Type B pancreatic cell (in vitro differentiated cells): ENCODE measurements around the gene NTRK3. TPM values are rescaled to one million over a fixed set of nuclear protein-coding genes. Genes with fewer than 3 reads are reported as not detected.

Experiments
- DNase-seq: peaks from one replicate; pipeline ENCODE4 v3.0.0; 2021; ENCODE audit warnings: mixed read lengths; ENCODE audit not compliant: unreplicated experiment; ENCODE audit errors: extremely low spot score
- H3K27ac Mint-ChIP-seq: 2 replicates; pipeline ENCODE4 v1.8.0; 2021; ENCODE audit warnings: mild to moderate bottlenecking, mixed read lengths
- H3K27me3 Mint-ChIP-seq: 2 replicates; pipeline ENCODE4 v1.8.0; 2021; ENCODE audit warnings: mixed read lengths
- H3K36me3 Mint-ChIP-seq: 2 replicates; pipeline ENCODE4 v1.8.0; 2021; ENCODE audit warnings: mixed read lengths
- H3K4me1 Mint-ChIP-seq: one replicate; pipeline ENCODE4 v1.8.0; 2021; ENCODE audit warnings: mixed read lengths; ENCODE audit not compliant: unreplicated experiment
- H3K4me3 Mint-ChIP-seq: 2 replicates; pipeline ENCODE4 v1.8.0; 2021; ENCODE audit warnings: mild to moderate bottlenecking, mixed read lengths
- H3K9me3 Mint-ChIP-seq: 2 replicates; pipeline ENCODE4 v1.8.0; 2021; ENCODE audit warnings: mixed read lengths
- CTCF ChIP-seq: fragments of 200-600 bp; sonication (generic); conservative IDR thresholded peaks from 2 replicates; pipeline ENCODE4 v1.5.0; 2021; ENCODE audit warnings: antibody characterized with exemption, mild to moderate bottlenecking
- total RNA-seq: library from RNA; stranded (reverse); gene quantifications from 2 replicates; pipeline ENCODE4 v1.2.1, GENCODE V29; 2021; ENCODE audit warnings: low replicate concordance

Gene NTRK3
- total RNA-seq, 1 donor from 2014 or later, result 16.9 TPM

- Mint-ChIP-seq H3K27ac (no peak overlapping the region), H3K4me3 (no peak overlapping the region), H3K36me3 (no peaks in the 10 kb centered on the region), H3K9me3 (no peaks in the 10 kb centered on the region), H3K27me3 (peaks cover 58% of the 10 kb centered on the region), H3K4me1 (no peaks in the 10 kb centered on the region)
- TF ChIP-seq CTCF, result no peak
- no peak for DNase-seq
Measured at GRCh38 chr15:87939848-87940457, 316.6 kb downstream of the NTRK3 start.

DNA sequence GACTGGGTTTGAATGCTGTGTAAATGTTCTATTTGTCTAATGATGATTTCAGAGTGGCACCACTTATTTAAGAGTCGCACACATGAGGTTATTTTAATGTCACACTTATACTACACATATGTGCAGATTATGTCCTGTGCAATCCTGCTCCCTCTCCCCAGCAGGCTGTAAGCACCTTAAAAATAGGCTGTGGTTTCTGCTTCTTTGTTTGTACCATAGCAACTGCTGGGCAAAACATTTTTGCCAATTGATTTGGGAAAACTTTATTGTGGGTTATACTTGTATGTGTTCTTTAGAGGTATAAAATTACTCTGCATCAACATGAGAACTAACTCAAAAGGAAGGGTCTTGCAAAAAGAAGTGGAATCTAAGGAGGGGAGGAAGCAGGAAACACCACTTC lies 318.5 kb downstream of the NTRK3 start:
- peaks cover 40% of the 10 kb centered on the region for H3K27me3 Mint-ChIP-seq
- no peak overlapping the region for H3K4me3 Mint-ChIP-seq
- no peaks in the 10 kb centered on the region for H3K9me3 Mint-ChIP-seq
- H3K36me3 Mint-ChIP-seq, result no peaks in the 10 kb centered on the region
- no peak for TF ChIP-seq CTCF
- no peaks in the 10 kb centered on the region for H3K4me1 Mint-ChIP-seq
- H3K27ac Mint-ChIP-seq, result no peak overlapping the region
- DNase-seq, result no peak

GRCh38 chr15:87935583-87935982 lies 321.0 kb downstream of the NTRK3 start:
- no peak for DNase-seq
- no peak overlapping the region for H3K27ac Mint-ChIP-seq
- no peaks in the 10 kb centered on the region for H3K9me3 Mint-ChIP-seq
- no peaks in the 10 kb centered on the region for H3K36me3 Mint-ChIP-seq
- peaks cover 34% of the 10 kb centered on the region for H3K27me3 Mint-ChIP-seq
- H3K4me1 Mint-ChIP-seq, result no peaks in the 10 kb centered on the region
- H3K4me3 Mint-ChIP-seq, result no peak overlapping the region
- TF ChIP-seq CTCF, result no peak

- Mint-ChIP-seq H3K4me3 (no peak overlapping the region), H3K27ac (no peak overlapping the region), H3K36me3 (no peaks in the 10 kb centered on the region), H3K4me1 (no peaks in the 10 kb centered on the region), H3K9me3 (no peaks in the 10 kb centered on the region), H3K27me3 (peaks cover 11% of the 10 kb centered on the region)
- DNase-seq, result no peak
- no peak for TF ChIP-seq CTCF
Measured at GRCh38 chr15:87931584-87931983, 325.0 kb downstream of the NTRK3 start.

- no peak for TF ChIP-seq CTCF
- no peak overlapping the region for H3K27ac Mint-ChIP-seq
- H3K36me3 Mint-ChIP-seq, result no peaks in the 10 kb centered on the region
- no peaks in the 10 kb centered on the region for H3K4me1 Mint-ChIP-seq
- H3K27me3 Mint-ChIP-seq, result peaks cover 7% of the 10 kb centered on the region
- DNase-seq, result no peak
- H3K9me3 Mint-ChIP-seq, result no peaks in the 10 kb centered on the region
- no peak overlapping the region for H3K4me3 Mint-ChIP-seq
Measured at GRCh38 chr15:87930457-87930856, 326.1 kb downstream of the NTRK3 start.

DNA sequence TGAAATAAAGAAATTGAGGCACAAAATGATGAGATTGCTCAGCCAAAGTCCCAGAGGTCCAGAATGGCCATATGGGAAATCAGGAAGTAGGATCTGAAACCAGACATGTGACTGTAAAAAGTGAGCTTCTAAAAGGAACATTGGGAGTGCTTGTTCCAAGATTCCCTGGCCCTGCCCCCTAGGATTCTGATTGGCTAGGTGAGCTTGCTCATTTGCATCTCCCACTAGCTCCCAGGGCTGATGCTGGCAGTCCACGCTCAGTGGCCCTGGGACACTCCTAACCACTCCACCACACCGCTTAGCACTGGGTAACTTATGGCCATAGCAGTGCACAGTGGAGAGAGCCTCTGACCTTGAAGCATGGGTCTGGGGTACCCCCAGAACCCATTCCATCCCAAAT lies 326.7 kb downstream of the NTRK3 start:
- peaks cover 6% of the 10 kb centered on the region for H3K27me3 Mint-ChIP-seq
- no peaks in the 10 kb centered on the region for H3K9me3 Mint-ChIP-seq
- no peak overlapping the region for H3K4me3 Mint-ChIP-seq
- no peaks in the 10 kb centered on the region for H3K36me3 Mint-ChIP-seq
- DNase-seq, result no peak
- H3K27ac Mint-ChIP-seq, result no peak overlapping the region
- TF ChIP-seq CTCF, result no peak
- H3K4me1 Mint-ChIP-seq, result no peaks in the 10 kb centered on the region
